Fibroblast of lung (primary cell): ENCODE results near the gene LSR.

Source experiments
- CTCF ChIP-seq, 2 donors: IDR thresholded peaks in 1 of 2; conservative IDR thresholded peaks in 1 of 2; 1 replicate in 1 of 2; 2 replicates in 1 of 2; pipeline ENCODE4 v1.5.1; 2011 to 2012; ENCODE audit warnings: low read length in 2 of 2, control low read depth in 1 of 2, inconsistent platforms in 1 of 2, low read depth in 1 of 2, mild to moderate bottlenecking in 1 of 2
- EZH2 ChIP-seq: IDR thresholded peaks from 2 replicates; pipeline ENCODE4 v1.5.1; 2012; ENCODE audit warnings: low read length, control low read depth, mild to moderate bottlenecking; ENCODE audit errors: missing control alignments

- TF ChIP-seq CTCF (conservative IDR thresholded peaks at IDR 0.05 in 1 of 2, IDR thresholded peaks at IDR 0.05 in 1 of 2; ENCODE audit: low read depth in 1 of 2, low read length in 2 of 2) (no peak), EZH2 (no peak)
These were observed 32.6 kb upstream of the LSR start for GRCh38 chr19:35216016-35216832.
